Lower leg skin (tissue), 3 donors: ENCODE results near the gene DMKN.

ENCODE experiments used
- POLR2A ChIP-seq, 2 donors: fragments of 450-650 bp; IDR thresholded peaks; one replicate each; pipeline ENCODE4 v1.6.1; 2016 to 2017; ENCODE audit warnings: antibody characterized with exemption in 2 of 2, mild to moderate bottlenecking in 1 of 2, moderate library complexity in 1 of 2
- TF ChIP-seq, protein P1 (sequence below), 3 donors: fragments of 450-650 bp; IDR thresholded peaks; one replicate each; pipeline ENCODE4 v1.5.1; 2016; ENCODE audit warnings: antibody characterized with exemption in 3 of 3, mild to moderate bottlenecking in 3 of 3, moderate library complexity in 2 of 3

- TF ChIP-seq, protein P1, sequence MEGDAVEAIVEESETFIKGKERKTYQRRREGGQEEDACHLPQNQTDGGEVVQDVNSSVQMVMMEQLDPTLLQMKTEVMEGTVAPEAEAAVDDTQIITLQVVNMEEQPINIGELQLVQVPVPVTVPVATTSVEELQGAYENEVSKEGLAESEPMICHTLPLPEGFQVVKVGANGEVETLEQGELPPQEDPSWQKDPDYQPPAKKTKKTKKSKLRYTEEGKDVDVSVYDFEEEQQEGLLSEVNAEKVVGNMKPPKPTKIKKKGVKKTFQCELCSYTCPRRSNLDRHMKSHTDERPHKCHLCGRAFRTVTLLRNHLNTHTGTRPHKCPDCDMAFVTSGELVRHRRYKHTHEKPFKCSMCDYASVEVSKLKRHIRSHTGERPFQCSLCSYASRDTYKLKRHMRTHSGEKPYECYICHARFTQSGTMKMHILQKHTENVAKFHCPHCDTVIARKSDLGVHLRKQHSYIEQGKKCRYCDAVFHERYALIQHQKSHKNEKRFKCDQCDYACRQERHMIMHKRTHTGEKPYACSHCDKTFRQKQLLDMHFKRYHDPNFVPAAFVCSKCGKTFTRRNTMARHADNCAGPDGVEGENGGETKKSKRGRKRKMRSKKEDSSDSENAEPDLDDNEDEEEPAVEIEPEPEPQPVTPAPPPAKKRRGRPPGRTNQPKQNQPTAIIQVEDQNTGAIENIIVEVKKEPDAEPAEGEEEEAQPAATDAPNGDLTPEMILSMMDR (IDR thresholded peaks at IDR 0.05) = no peak
- TF ChIP-seq POLR2A (IDR thresholded peaks at IDR 0.05) = no peak
Observed at GRCh38 chr19:35449359-35450043, 63.9 kb downstream of the DMKN start.
